CD4-positive, CD25-positive, alpha-beta regulatory T cell (primary cell): ENCODE measurements around the gene SLC1A7. TPM values are rescaled to one million over a fixed set of nuclear protein-coding genes. Genes with fewer than 3 reads are reported as not detected.

Experiments used
- ATAC-seq, 2 donors: fragments of 150-1000 bp; cut with Tn5 transposase; one replicate each; pipeline ENCODE4 v1.10.0; 2021; ENCODE audit warnings: low read depth in 2 of 2, moderate number of reproducible peaks in 2 of 2, moderate library complexity in 1 of 2
- DNase-seq, 3 donors: peaks; one replicate each; pipeline versions ENCODE4 v3.0.0 to v3.0.0-alpha.2; 2012 to 2022; ENCODE audit warnings: mixed read lengths in 1 of 3
- H3K27ac ChIP-seq: one replicate; pipeline ENCODE4 v1.7.0; 2013; ENCODE audit warnings: mild to moderate bottlenecking, low read length; ENCODE audit not compliant: insufficient read depth, poor library complexity, severe bottlenecking
- H3K27me3 ChIP-seq: one replicate; pipeline ENCODE4 v1.7.0; 2013; ENCODE audit warnings: low read length; ENCODE audit not compliant: control insufficient read depth, insufficient read depth
- H3K36me3 ChIP-seq: one replicate; pipeline ENCODE4 v1.7.0; 2013; ENCODE audit warnings: mild to moderate bottlenecking, low read length, moderate library complexity; ENCODE audit not compliant: control insufficient read depth, insufficient read depth
- H3K4me1 ChIP-seq: 2 replicates; pipeline ENCODE4 v1.7.0; 2013; ENCODE audit warnings: mild to moderate bottlenecking, low read length; ENCODE audit not compliant: insufficient read depth, control insufficient read depth, poor library complexity, severe bottlenecking
- H3K4me3 ChIP-seq: one replicate; pipeline ENCODE4 v1.7.0; 2013; ENCODE audit warnings: low read depth, mild to moderate bottlenecking, low read length, moderate library complexity
- H3K9me3 ChIP-seq, 2 experiments: 1 replicate in 1 of 2; 2 replicates in 1 of 2; pipeline ENCODE4 v1.7.0; 2013; ENCODE audit warnings: low read length in 2 of 2, mild to moderate bottlenecking in 1 of 2, moderate library complexity in 1 of 2; ENCODE audit not compliant: control insufficient read depth in 2 of 2
- H3K27ac Mint-ChIP-seq, 3 donors: one replicate each; pipeline ENCODE4 v1.8.0; 2020 to 2022; ENCODE audit warnings: mild to moderate bottlenecking in 3 of 3, mixed read lengths in 3 of 3, moderate library complexity in 2 of 3
- H3K27me3 Mint-ChIP-seq: one replicate; pipeline ENCODE4 v1.8.0; 2022; ENCODE audit warnings: mild to moderate bottlenecking, mixed read lengths
- H3K36me3 Mint-ChIP-seq: one replicate; pipeline ENCODE4 v1.8.0; 2020; ENCODE audit warnings: mixed read lengths
- H3K4me1 Mint-ChIP-seq, 4 donors: one replicate each; pipeline ENCODE4 v1.8.0; 2020 to 2022; ENCODE audit warnings: mixed read lengths in 4 of 4, mild to moderate bottlenecking in 1 of 4
- H3K4me3 Mint-ChIP-seq, 4 donors: one replicate each; pipeline ENCODE4 v1.8.0; 2020 to 2022; ENCODE audit warnings: mild to moderate bottlenecking in 4 of 4, mixed read lengths in 4 of 4, moderate library complexity in 3 of 4
- H3K9me3 Mint-ChIP-seq, 7 donors: one replicate each; pipeline ENCODE4 v1.8.0; 2020 to 2022; ENCODE audit warnings: mixed read lengths in 7 of 7, mild to moderate bottlenecking in 3 of 7, moderate library complexity in 2 of 7
- polyA plus RNA-seq, 4 donors: library from polyadenylated mRNA; unstranded; fragments of 300-500 nt; fragmentation: Illumina TruSeq; gene quantifications; one replicate each; pipeline ENCODE4 v1.2.3, GENCODE V29; 2021
- total RNA-seq: library from RNA; stranded (reverse); gene quantifications from one replicate; pipeline ENCODE4 v1.2.3, GENCODE V29; 2022

SLC1A7 gene
- total and polyA plus RNA-seq, 5 donors from 2014 or later = not detected

GRCh38 chr1:53166912-53167311 lies 24.5 kb upstream of the SLC1A7 start:
- H3K4me3 Mint-ChIP-seq = no peak overlapping the region
- H3K4me1 Mint-ChIP-seq = no peaks in the 10 kb centered on the region
- Histone ChIP-seq H3K36me3 (no peaks in the 10 kb centered on the region), H3K27me3 (no peaks in the 10 kb centered on the region), H3K27ac (no peak overlapping the region), H3K4me3 (no peak overlapping the region), H3K9me3 (no peaks in the 10 kb centered on the region), H3K4me1 (no peaks in the 10 kb centered on the region)
- H3K27me3 Mint-ChIP-seq = peaks cover 47% of the 10 kb centered on the region
- no peak overlapping the region for H3K27ac Mint-ChIP-seq
- no peaks in the 10 kb centered on the region for H3K36me3 Mint-ChIP-seq
- peaks cover 0 to 1% (median 0%) of the 10 kb centered on the region in 7 donors for H3K9me3 Mint-ChIP-seq
- ATAC-seq = no peak
- no peak for DNase-seq

GRCh38 chr1:53166366-53166765 lies 23.9 kb upstream of the SLC1A7 start:
- Mint-ChIP-seq H3K27me3 (peaks cover 47% of the 10 kb centered on the region), H3K4me1 (no peaks in the 10 kb centered on the region), H3K4me3 (no peak overlapping the region), H3K36me3 (no peaks in the 10 kb centered on the region), H3K9me3 (peaks cover 0 to 1% (median 0%) of the 10 kb centered on the region in 7 donors), H3K27ac (peak overlapping the region in 1 of 3 donors; percentile 43)
- Histone ChIP-seq H3K36me3 (no peaks in the 10 kb centered on the region), H3K9me3 (no peaks in the 10 kb centered on the region), H3K27ac (no peak overlapping the region), H3K4me1 (no peaks in the 10 kb centered on the region), H3K27me3 (no peaks in the 10 kb centered on the region), H3K4me3 (no peak overlapping the region)
- ATAC-seq (no peak), DNase-seq (no peak)

- no peaks in the 10 kb centered on the region for H3K36me3 Mint-ChIP-seq
- H3K4me3 Mint-ChIP-seq = no peak overlapping the region
- H3K27ac ChIP-seq = no peak overlapping the region
- no peaks in the 10 kb centered on the region for H3K4me1 Mint-ChIP-seq
- no peaks in the 10 kb centered on the region for H3K9me3 ChIP-seq
- H3K27me3 ChIP-seq = no peaks in the 10 kb centered on the region
- H3K9me3 Mint-ChIP-seq = peaks cover 0 to 1% (median 0%) of the 10 kb centered on the region in 7 donors
- ATAC-seq (no peak), DNase-seq (no peak)
- peaks cover 47% of the 10 kb centered on the region for H3K27me3 Mint-ChIP-seq
- H3K27ac Mint-ChIP-seq = no peak overlapping the region
- no peak overlapping the region for H3K4me3 ChIP-seq
- H3K36me3 ChIP-seq = no peaks in the 10 kb centered on the region
- H3K4me1 ChIP-seq = no peaks in the 10 kb centered on the region
These were observed 23.0 kb upstream of the SLC1A7 start for GRCh38 chr1:53165408-53165961.

- Mint-ChIP-seq H3K27ac (no peak overlapping the region), H3K4me3 (no peak overlapping the region), H3K4me1 (no peaks in the 10 kb centered on the region), H3K27me3 (peaks cover 39% of the 10 kb centered on the region), H3K9me3 (peaks cover 0 to 1% (median 0%) of the 10 kb centered on the region in 7 donors), H3K36me3 (no peaks in the 10 kb centered on the region)
- Histone ChIP-seq H3K4me1 (no peaks in the 10 kb centered on the region), H3K4me3 (no peak overlapping the region), H3K27ac (no peak overlapping the region), H3K36me3 (no peaks in the 10 kb centered on the region), H3K27me3 (no peaks in the 10 kb centered on the region), H3K9me3 (no peaks in the 10 kb centered on the region)
- DNase-seq (no peak), ATAC-seq (no peak)
These were observed 20.9 kb upstream of the SLC1A7 start for GRCh38 chr1:53163291-53163768.

- H3K36me3 ChIP-seq = no peaks in the 10 kb centered on the region
- H3K4me1 ChIP-seq = no peaks in the 10 kb centered on the region
- H3K9me3 Mint-ChIP-seq = peaks cover 0 to 1% (median 0%) of the 10 kb centered on the region in 7 donors
- no peaks in the 10 kb centered on the region for H3K9me3 ChIP-seq
- no peak overlapping the region for H3K27ac ChIP-seq
- peaks cover 40% of the 10 kb centered on the region for H3K27me3 Mint-ChIP-seq
- no peak for DNase-seq
- no peaks in the 10 kb centered on the region for H3K4me1 Mint-ChIP-seq
- no peak overlapping the region for H3K4me3 Mint-ChIP-seq
- no peaks in the 10 kb centered on the region for H3K36me3 Mint-ChIP-seq
- H3K27me3 ChIP-seq = no peaks in the 10 kb centered on the region
- H3K4me3 ChIP-seq = no peak overlapping the region
- no peak overlapping the region for H3K27ac Mint-ChIP-seq
- no peak for ATAC-seq
These were observed 20.2 kb upstream of the SLC1A7 start for GRCh38 chr1:53162621-53163020.

- DNase-seq (no peak), ATAC-seq (no peak)
- Histone ChIP-seq H3K27ac (no peak overlapping the region), H3K27me3 (no peaks in the 10 kb centered on the region), H3K9me3 (no peaks in the 10 kb centered on the region), H3K4me3 (no peak overlapping the region), H3K4me1 (no peaks in the 10 kb centered on the region), H3K36me3 (no peaks in the 10 kb centered on the region)
- no peak overlapping the region for H3K27ac Mint-ChIP-seq
- no peaks in the 10 kb centered on the region for H3K4me1 Mint-ChIP-seq
- peaks cover 0 to 1% (median 0%) of the 10 kb centered on the region in 7 donors for H3K9me3 Mint-ChIP-seq
- peaks cover 42% of the 10 kb centered on the region for H3K27me3 Mint-ChIP-seq
- no peak overlapping the region for H3K4me3 Mint-ChIP-seq
- H3K36me3 Mint-ChIP-seq = no peaks in the 10 kb centered on the region
These were observed 18.5 kb upstream of the SLC1A7 start for GRCh38 chr1:53160924-53161378.

- Histone ChIP-seq H3K27ac (no peak overlapping the region), H3K9me3 (no peaks in the 10 kb centered on the region), H3K27me3 (no peaks in the 10 kb centered on the region), H3K4me1 (no peaks in the 10 kb centered on the region), H3K4me3 (no peak overlapping the region), H3K36me3 (no peaks in the 10 kb centered on the region)
- no peak for ATAC-seq
- Mint-ChIP-seq H3K27me3 (peaks cover 31% of the 10 kb centered on the region), H3K4me1 (no peaks in the 10 kb centered on the region), H3K36me3 (no peaks in the 10 kb centered on the region), H3K4me3 (no peak overlapping the region), H3K27ac (no peak overlapping the region), H3K9me3 (no peaks in the 10 kb centered on the region)
- no peak for DNase-seq
These were observed 16.5 kb upstream of the SLC1A7 start for GRCh38 chr1:53158900-53159299.

- H3K27me3 Mint-ChIP-seq = peaks cover 19% of the 10 kb centered on the region
These were observed 14.3 kb upstream of the SLC1A7 start for GRCh38 chr1:53156783-53157182.

More at GRCh38 chr1:53156783-53157182, 14.3 kb upstream of the SLC1A7 start:
- no peaks in the 10 kb centered on the region for H3K9me3 ChIP-seq
- no peak overlapping the region for H3K27ac Mint-ChIP-seq
- no peaks in the 10 kb centered on the region for H3K4me1 ChIP-seq
- H3K27ac ChIP-seq = no peak overlapping the region
- no peaks in the 10 kb centered on the region for H3K27me3 ChIP-seq
- H3K36me3 Mint-ChIP-seq = no peaks in the 10 kb centered on the region
- ATAC-seq = no peak
- no peaks in the 10 kb centered on the region for H3K36me3 ChIP-seq
- H3K4me3 Mint-ChIP-seq = no peak overlapping the region
- DNase-seq = no peak
- H3K4me3 ChIP-seq = no peak overlapping the region
- no peaks in the 10 kb centered on the region for H3K4me1 Mint-ChIP-seq
- H3K9me3 Mint-ChIP-seq = no peaks in the 10 kb centered on the region
